ENCODE results near the gene ATG12.

ATG12 gene

GRCh38 chr5:115842952-115843351 is 1.6 kb upstream of the ATG12 start:
- TF ChIP-seq CTCF (IDR thresholded peaks at IDR 0.05; ENCODE audit: low read length, missing control alignments) = no peak
- H3K4me3 ChIP-seq (replicated peaks; ENCODE audit: low read depth, low read length) = peak overlapping the region; percentile 86
- DNase-seq (ENCODE audit: low read depth) = no peak

DNA sequence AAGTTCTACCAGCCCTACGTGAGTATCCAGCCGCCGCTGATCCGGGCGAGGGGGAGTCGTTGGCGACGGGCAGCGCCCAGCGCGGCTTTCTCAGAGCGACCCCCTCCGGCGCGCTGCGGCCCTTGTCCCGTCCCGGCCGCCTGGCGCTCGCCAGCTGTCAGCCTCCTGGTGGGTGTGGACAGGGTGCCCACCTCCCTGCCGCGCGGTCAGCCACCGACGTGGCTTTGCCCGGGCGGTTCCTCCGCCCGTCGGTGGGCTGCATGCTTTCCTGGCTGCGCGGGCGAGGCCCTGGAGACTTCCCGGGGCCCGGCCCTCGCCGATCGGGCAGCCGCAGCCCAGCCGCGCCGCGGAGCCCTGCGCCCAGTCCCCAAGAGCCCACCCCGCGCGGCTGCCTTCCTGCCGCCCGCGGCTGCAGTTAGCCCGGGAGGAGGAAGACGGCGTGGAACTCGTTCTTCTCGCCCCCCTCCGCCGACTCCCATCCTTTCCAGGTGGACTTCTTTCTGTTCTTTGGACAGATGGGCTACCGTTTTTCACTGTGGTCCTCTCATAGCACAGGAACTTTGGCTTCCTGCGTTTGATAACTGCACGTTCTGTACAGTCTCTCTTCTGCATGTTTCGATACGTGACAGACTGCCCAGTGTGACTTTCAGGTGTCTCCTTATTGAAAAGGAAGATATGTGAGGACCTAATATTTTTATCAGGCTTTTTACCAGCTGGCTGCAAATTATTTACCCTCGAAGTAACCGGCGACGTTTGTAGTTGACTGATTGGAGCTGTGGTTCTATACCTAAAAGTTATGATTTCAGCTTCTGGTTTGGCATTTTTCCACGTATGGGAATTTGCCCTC is 947 bp upstream of the ATG12 start:
- no peak for TF ChIP-seq CTCF (IDR thresholded peaks at IDR 0.05; ENCODE audit: low read length, missing control alignments)
- DNase-seq (ENCODE audit: low read depth) = peak; percentile 63
- peak overlapping the region; percentile 86 for H3K4me3 ChIP-seq (replicated peaks; ENCODE audit: low read depth, low read length)

- peak overlapping the region; percentile 86 for H3K4me3 ChIP-seq (replicated peaks; ENCODE audit: low read depth, low read length)
- TF ChIP-seq CTCF (IDR thresholded peaks at IDR 0.05; ENCODE audit: low read length, missing control alignments) = no peak
- no peak for DNase-seq (ENCODE audit: low read depth)
These were observed 492 bp downstream of the ATG12 start for GRCh38 chr5:115840873-115841272.

DNA sequence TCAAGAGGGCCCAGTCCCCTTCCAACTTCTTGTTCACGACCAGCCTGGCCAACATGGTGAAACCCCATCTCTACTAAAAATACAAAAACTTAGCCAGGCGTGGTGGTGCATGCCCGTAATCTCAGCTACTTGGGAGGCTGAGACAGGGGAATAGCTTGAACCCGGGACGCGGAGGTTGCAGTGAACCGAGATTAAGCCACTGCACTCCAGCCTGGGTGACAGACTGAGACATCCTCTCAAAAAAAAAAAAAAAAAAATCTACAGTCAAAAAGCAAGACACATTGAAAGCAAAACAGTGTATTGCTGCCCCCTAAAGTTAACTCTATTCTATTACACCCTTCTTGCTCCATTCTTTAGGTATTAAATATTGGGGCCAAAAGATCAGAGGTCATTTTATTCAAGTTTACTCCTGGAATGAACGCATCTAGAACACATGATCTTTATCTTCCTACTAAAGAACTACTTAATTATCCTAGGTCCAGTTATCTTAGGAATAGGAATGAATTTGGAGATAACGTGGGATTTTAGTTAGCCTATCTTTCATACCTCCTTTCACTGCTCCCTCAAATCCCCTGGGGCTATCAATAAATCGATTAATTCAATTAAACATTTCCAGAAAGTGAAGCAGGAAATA is 2.4 kb downstream of the ATG12 start:
- peak overlapping the region; percentile 86 for H3K4me3 ChIP-seq (replicated peaks; ENCODE audit: low read depth, low read length)
- peak; percentile 56 for TF ChIP-seq CTCF (IDR thresholded peaks at IDR 0.05; ENCODE audit: low read length, missing control alignments)
- DNase-seq (ENCODE audit: low read depth) = peak; percentile 69

DNA sequence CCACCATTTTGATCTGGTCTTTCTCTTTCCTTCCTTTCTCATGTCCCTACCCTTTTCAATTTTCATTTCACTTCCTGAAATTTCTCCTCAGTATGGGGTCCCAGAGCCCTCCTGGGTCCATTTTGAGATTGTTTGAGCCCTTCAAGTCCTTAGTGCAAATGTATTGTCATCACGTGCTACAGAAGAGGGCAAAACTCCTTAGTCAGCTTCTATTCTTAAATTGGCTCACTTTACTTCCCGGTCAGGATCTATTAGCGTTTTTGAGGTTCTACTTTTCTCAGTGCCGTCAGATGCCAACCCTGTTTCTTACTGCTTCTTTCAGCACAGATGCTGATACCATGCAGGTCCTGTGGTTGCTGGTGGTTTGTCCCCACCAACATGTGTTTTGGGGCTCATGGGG is 5.9 kb downstream of the ATG12 start:
- H3K4me3 ChIP-seq (replicated peaks; ENCODE audit: low read depth, low read length) = no peak overlapping the region
- TF ChIP-seq CTCF (IDR thresholded peaks at IDR 0.05; ENCODE audit: low read length, missing control alignments) = no peak
- no peak for DNase-seq (ENCODE audit: low read depth)

DNA sequence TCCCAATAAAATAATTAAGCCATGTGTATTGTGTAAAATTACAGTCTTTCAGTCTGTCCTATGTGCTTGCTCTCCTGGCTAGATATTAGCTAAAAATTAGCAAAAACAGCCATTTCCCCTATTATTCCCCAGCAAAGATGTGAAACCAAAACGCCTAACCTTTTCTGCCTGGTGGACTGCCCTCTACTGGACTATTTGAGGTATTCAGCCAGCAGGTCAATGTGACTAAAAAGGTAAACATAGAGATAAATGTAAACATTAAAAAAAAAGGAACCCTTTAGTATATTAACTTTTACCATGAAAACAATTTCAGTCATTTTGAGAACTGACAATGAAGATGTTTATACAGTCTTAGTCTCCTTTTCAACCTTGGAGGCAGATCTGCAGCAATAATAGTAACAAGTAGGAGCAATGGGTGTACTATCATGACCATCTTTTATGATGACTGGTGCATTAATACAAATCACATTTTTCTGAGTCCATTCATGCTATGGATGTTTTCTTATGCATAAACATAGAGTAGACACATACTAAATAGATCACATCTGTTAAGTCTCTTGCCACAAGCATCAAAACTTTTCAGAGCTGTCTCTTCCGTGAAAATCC is 10.1 kb downstream of the ATG12 start:
- TF ChIP-seq CTCF (IDR thresholded peaks at IDR 0.05; ENCODE audit: low read length, missing control alignments) = peak; percentile 86
- H3K4me3 ChIP-seq (replicated peaks; ENCODE audit: low read depth, low read length) = no peak overlapping the region
- peak; percentile 56 for DNase-seq (ENCODE audit: low read depth)
